22Rv1 (cell line): ENCODE measurements around the gene TP73.

Source experiments
- H3K27ac ChIP-seq: fragments of 450-650 bp; 2 replicates; pipeline ENCODE4 v1.5.1; 2017
- ZFX ChIP-seq: fragments of 450-650 bp; IDR thresholded peaks from 2 replicates; pipeline ENCODE4 v1.6.1; 2017; ENCODE audit warnings: antibody characterized with exemption, borderline replicate concordance
- TF ChIP-seq, protein P1 (sequence below): fragments of 450-650 bp; IDR thresholded peaks from 2 replicates; pipeline ENCODE4 v1.5.1; 2017; ENCODE audit warnings: mild to moderate bottlenecking

TP73 gene

DNA sequence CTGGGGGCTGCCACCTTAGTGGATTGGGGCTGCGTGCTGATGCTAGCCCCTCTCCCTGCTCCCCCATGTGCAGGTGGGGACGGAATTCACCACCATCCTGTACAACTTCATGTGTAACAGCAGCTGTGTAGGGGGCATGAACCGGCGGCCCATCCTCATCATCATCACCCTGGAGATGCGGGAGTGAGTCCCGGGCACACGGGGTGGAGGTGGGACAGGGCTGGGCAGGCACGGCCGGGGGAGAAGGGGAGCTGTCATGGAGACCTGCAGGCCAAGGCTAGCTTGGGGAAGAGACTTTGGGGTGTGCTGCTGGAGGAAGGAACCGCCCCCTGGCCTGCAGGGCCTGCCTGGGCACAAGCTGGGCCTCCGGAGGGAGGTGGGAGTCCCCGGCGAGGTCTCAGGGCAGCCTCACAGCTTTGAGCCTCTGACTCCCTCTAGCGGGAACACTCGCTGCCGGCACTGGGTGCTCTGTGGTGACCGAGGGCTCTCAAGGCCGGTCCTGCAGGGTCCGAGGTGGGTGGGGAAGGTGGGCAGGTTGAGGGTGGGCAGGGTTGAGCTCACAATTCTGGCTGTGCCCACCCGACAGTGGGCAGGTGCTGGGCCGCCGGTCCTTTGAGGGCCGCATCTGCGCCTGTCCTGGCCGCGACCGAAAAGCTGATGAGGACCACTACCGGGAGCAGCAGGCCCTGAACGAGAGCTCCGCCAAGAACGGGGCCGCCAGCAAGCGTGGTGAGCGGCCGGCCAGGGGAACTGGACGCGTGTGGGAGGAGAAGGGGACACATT lies 74.9 kb downstream of the TP73 start:
- no peak overlapping the region for H3K27ac ChIP-seq
- no peak for TF ChIP-seq ZFX
- TF ChIP-seq, protein P1, sequence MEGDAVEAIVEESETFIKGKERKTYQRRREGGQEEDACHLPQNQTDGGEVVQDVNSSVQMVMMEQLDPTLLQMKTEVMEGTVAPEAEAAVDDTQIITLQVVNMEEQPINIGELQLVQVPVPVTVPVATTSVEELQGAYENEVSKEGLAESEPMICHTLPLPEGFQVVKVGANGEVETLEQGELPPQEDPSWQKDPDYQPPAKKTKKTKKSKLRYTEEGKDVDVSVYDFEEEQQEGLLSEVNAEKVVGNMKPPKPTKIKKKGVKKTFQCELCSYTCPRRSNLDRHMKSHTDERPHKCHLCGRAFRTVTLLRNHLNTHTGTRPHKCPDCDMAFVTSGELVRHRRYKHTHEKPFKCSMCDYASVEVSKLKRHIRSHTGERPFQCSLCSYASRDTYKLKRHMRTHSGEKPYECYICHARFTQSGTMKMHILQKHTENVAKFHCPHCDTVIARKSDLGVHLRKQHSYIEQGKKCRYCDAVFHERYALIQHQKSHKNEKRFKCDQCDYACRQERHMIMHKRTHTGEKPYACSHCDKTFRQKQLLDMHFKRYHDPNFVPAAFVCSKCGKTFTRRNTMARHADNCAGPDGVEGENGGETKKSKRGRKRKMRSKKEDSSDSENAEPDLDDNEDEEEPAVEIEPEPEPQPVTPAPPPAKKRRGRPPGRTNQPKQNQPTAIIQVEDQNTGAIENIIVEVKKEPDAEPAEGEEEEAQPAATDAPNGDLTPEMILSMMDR, result peak; percentile 86

DNA sequence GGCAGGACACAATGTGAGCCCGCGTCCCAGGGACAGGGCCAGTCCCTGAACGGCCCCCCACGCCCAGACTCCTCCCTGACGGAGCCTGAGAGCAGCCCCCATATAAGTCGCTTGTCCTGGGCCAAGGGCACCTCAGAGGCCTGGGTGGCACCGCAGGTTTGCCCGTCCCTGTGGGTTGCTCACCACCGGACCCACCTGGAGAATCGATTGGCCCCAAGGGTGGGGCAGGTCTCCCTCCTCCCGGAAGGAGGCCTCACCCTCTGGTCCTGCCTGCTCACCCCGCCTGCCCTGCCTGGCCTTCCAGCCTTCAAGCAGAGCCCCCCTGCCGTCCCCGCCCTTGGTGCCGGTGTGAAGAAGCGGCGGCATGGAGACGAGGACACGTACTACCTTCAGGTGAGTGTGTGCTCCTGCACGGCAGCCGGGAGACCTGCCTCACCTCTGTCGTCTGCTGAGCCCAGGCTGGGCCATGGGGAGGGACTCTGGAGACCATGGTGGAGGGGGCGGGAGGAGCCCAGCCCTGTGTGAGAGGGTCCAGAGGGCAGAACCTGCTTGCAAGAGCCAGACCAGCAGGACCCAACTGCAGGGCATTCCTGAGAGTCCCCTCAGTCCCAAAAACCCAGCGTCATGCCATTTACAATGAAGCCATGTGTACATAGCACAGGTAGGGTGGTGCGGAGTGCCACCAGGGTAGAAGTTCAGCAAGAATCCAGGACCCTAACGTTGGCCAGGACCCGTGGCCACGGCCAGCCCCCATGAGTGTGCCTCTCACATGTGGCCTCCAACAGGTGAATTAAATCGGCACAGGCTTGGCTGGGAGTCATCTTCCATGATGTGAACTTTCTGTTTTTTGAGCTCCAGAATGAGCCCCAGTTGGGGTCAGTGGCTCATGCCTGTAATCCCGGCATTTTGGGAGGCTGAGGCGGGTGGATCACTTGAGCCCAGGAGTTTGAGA lies 75.8 kb downstream of the TP73 start:
- no peak overlapping the region for H3K27ac ChIP-seq
- TF ChIP-seq, protein P1, result no peak
- no peak for TF ChIP-seq ZFX

- H3K27ac ChIP-seq, result no peak overlapping the region
- TF ChIP-seq, protein P1, result no peak
- no peak for TF ChIP-seq ZFX
These were observed 77.6 kb downstream of the TP73 start for GRCh38 chr1:3729594-3730542.

GRCh38 chr1:3730543-3731247 lies 78.4 kb downstream of the TP73 start:
- TF ChIP-seq, protein P1, result no peak
- no peak for TF ChIP-seq ZFX
- no peak overlapping the region for H3K27ac ChIP-seq

GRCh38 chr1:3731583-3732433 lies 79.5 kb downstream of the TP73 start:
- TF ChIP-seq, protein P1, result no peak
- no peak for TF ChIP-seq ZFX
- no peak overlapping the region for H3K27ac ChIP-seq
